ENCODE measurements around the gene DMGDH.

The DMGDH gene

GRCh38 chr5:79062436-79062835 lies 7.0 kb downstream of the DMGDH start:
- no peak overlapping the region for H3K27ac ChIP-seq
- no peak for TF ChIP-seq CTCF (conservative IDR thresholded peaks at IDR 0.05)

DNA sequence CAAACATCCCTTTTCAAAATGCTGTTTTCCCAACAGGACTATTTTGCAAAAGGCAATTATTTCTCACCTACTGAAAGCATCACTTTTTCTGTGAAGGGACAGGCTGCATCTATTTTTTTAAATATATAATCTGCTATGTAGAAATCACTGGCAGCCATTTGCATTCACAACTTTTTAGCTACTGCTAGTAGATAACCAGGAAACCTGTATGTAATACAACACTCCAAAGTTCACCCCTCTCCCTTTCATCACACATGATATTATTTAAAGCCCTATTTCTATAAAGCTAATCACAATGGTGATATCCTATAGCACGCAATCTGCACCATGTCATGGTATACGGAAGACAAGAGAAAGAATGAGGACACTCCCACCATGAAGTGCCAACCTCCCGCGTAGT lies 9.8 kb downstream of the DMGDH start:
- H3K27ac ChIP-seq, result peak overlapping the region; percentile 66
- TF ChIP-seq CTCF (conservative IDR thresholded peaks at IDR 0.05), result no peak

- H3K27ac ChIP-seq, result no peak overlapping the region
- no peak for TF ChIP-seq CTCF (conservative IDR thresholded peaks at IDR 0.05)
Measured at GRCh38 chr5:79056847-79057246, 12.6 kb downstream of the DMGDH start.

DNA sequence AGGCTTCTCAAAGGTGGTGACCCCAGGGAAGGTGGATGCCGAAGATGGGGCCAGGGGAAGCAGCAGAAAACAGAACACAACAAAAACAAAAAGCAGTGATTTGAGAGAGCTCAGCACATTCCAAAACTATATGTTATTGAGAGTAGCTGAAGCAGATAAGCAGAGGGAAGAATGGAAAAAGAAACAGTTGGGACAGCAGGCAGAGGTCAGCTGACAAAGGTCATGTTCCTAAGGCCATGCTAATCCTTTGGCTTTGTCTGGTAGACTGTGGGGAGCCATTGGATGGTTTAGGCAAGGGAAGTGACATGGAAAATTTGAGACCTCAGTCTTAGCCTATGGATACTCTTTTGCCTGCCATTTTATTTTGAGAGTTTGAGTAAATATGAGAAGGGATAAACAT lies 14.5 kb downstream of the DMGDH start:
- no peak for TF ChIP-seq CTCF (conservative IDR thresholded peaks at IDR 0.05)
- no peak overlapping the region for H3K27ac ChIP-seq

DNA sequence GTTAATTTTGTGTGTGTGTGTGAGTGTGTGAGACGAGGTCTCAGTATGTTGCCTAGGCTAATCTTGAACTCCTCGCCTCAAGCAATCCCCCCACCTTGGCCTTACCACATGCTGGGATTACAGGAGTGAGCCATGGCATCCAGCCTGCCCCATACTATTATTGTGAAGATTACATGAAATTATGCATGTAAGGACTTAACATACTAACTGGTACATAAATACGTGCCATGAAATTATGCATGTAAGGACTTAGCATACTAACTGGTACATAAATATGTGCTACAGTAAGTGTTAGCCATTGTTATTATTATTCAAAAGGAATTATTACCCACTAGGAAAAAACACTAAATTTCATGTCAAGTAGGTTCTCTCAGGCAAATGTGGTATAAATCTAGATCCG lies 16.2 kb downstream of the DMGDH start:
- no peak for TF ChIP-seq CTCF (conservative IDR thresholded peaks at IDR 0.05)
- H3K27ac ChIP-seq, result no peak overlapping the region

DNA sequence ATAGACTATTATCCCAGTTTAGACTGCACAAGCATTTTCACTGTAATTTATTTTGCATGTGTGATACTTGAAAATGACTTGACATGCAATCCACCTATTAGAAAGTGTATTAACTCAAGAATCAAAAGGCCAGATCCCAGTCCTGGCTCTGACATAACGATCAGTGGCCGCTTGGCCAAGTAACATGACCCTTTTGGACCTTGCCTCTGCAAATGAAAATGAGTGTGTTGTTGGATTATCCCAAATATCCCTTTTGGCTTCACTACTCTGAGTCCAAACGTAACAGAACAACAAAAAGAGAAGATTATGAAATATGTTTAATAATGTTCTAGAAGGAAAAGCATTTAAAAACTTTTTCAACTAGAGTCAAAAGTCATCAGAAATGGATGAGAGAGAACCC lies 19.0 kb downstream of the DMGDH start:
- no peak overlapping the region for H3K27ac ChIP-seq
- no peak for TF ChIP-seq CTCF (conservative IDR thresholded peaks at IDR 0.05)

DNA sequence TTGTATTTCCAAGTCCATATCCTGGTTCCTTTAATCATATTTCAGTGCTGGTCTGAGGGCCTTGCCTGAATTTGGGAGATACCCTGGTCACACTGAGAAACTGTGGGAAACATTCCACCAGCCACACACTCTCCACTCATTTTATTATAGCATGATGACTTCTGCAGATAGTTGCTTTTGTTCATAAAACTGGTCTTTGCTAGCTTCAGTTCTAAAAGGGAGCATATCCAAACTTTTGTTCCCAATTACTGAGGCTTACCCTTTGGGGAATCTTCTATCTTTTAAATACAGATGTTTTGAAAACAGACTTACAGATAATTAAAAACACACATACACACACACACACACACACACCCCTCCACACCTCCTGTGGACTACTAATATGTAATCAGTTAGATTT lies 21.0 kb downstream of the DMGDH start:
- no peak overlapping the region for H3K27ac ChIP-seq
- no peak for TF ChIP-seq CTCF (conservative IDR thresholded peaks at IDR 0.05)

DNA sequence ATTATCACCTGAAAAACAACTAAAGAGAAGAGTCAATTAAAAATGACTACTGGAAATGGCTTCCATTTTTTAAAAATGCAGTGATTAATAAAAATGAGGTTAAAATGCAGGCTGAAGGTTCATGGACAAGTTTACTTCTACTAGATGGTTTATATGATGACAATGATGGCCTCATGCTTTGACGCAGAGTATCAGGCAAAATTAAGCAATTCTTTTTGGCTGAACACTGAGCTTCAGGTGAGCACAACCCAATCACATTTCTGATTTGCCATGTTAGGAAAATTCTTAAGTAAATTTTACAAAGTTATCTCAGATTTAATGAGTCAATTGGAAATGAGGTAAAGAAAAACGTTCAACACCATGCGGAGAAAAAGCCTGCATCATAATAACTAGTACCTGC lies 22.3 kb downstream of the DMGDH start:
- TF ChIP-seq CTCF (conservative IDR thresholded peaks at IDR 0.05), result no peak
- H3K27ac ChIP-seq, result no peak overlapping the region
